IPS-18c (cell line): ENCODE data around the gene PEX14.
"Not testable (repeated sequence)": the region's sequence is repeated elsewhere in the genome, so short reads cannot be mapped to it uniquely, and the experiment has no call there.

Source experiments
- H3K4me3 ChIP-seq: 2 replicates; pipeline ENCODE4 v1.7.0; 2013; ENCODE audit warnings: low read depth, mild to moderate bottlenecking, low read length, moderate library complexity; ENCODE audit not compliant: insufficient read depth
- H3K9me3 ChIP-seq: one replicate; pipeline ENCODE4 v1.6.1; 2013; ENCODE audit warnings: mild to moderate bottlenecking, low read length, moderate library complexity; ENCODE audit not compliant: control insufficient read depth, insufficient read depth

Gene PEX14

DNA sequence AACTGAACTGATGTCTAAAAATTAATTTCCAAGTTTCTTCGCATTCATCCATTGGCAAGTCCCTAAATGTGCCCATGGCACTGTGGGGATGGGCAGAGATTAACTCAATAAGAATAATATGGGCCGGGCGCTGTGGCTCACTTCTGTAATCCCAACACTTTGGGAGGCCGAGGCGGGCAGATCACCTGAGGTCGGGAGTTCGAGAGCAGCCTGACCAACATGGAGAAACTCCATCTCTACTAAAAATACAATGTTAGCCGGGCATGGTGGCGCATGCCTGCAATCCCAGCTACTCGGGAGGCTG is 489 bp upstream of the PEX14 start:
- not testable (repeated sequence) for H3K9me3 ChIP-seq, H3K4me3 ChIP-seq

DNA sequence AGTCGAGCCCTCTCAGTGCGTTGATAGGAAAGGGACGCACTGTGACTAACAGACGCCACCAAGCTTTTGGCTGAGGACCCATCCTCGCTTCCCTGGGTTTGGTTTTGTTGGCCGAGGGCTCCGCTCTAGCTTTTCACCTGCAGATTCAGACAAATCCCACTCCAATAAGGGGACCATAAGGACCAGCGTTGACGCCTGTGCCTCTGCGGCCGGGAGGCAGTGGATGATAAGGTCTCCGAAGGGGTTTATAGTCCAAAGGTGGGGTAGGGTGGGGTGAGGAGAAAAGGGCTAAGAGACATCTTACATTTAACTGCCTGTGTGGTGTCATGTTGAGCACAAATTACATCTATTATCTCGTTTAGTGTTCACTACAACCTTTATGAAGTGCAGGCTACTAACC is 760 bp downstream of the PEX14 start:
- peak overlapping the region; percentile 65 for H3K4me3 ChIP-seq

DNA sequence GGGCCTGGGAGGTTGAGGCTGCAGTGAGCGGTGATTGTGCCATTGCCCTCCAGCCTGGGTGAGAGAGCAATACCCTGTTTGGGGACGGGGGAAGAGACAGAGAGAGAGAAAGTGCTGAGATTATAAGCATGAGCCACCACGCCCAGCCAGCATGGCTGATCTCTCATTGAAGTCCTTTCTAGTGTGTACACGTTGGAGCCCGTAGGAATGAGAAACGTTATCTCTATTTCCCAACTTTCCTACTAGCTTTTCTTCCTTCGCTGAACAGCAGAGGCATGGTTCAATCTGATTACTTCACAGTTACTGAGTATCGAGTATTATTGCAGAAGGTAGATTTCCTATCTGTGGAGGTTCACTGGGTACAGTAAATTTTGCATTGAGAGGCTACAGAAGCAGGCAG is 4.5 kb downstream of the PEX14 start:
- no peak overlapping the region for H3K4me3 ChIP-seq

More for the DNA sequence above, 760 bp downstream of the PEX14 start:
- no peaks in the 10 kb centered on the region for H3K9me3 ChIP-seq

DNA sequence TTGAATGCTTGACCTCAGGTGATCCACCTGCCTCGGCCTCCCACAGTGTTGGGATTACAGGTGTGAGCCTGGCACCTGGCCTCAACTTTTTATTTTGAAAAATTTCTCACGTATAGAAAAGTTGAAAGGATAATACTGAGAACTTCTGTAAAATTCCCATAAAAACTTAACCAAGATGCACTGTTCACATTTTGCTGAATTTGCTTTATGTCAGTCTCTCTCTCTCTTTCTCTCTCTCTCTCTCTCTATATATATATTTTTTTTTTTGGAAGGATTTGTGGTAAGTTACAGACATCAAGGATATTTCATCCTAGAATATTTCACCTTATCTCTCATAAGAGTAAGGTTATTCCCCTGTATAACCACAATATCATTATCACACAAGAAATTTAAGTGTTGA is 5.9 kb downstream of the PEX14 start:
- Histone ChIP-seq H3K4me3 (no peak overlapping the region), H3K9me3 (no peaks in the 10 kb centered on the region)

More for the DNA sequence above, 4.5 kb downstream of the PEX14 start:
- H3K9me3 ChIP-seq = no peaks in the 10 kb centered on the region

DNA sequence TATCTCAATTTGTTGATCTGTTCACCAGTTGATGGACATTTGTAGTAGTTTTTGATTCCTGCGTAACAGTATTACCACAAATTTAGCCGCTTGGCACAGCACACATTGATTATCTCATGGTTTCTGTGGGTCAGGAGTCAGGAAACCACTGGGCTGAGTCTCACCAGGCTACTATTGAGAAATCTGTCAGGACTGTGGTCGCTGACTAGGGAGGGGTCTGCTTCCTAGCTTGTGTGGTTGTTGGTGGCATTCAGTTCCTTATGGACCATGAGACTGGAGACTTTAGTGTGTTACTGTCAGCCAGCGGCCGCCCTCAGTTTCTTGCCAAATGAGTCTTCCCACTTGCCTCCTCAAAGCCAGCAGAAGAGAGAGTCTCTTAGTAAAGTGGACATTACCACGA is 9.8 kb downstream of the PEX14 start:
- Histone ChIP-seq H3K4me3 (no peak overlapping the region), H3K9me3 (no peaks in the 10 kb centered on the region)

DNA sequence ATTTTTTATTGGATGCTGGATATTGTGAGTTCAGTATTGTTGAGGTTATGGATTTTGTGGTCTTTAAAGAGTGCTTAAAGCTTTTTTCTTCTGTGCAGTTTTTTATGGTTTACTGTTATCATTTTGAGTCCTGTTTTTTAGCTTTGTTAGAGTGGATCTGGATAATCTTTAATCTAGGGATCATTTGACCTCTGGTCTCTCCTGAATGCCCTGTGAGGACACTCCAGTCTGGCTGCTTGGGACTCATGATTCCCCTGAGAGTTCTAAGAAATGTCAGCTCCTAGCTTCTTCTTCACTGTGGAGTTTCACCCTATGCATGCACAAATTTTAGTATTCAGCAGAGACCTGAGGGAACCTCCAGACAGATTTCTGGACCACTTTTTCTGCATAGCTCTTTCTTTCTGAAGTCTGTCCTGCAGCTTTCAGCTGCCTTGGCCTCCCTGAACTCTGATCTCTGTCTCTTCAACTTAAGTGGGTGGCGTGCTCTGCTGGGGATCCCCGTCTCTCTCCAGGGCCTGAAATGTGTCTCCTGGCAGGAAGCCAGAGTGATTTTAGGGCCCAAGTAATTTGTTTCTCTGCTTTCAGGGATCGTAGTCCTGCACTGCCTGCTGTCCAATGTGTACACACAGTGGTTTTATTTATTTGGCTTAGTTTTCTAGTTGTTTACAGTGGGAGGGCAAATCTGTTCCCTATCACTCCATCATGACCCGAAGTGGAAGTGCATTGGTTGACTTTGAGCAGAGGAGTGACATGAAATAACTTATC is 14.7 kb downstream of the PEX14 start:
- Histone ChIP-seq H3K9me3 (no peaks in the 10 kb centered on the region), H3K4me3 (no peak overlapping the region)

DNA sequence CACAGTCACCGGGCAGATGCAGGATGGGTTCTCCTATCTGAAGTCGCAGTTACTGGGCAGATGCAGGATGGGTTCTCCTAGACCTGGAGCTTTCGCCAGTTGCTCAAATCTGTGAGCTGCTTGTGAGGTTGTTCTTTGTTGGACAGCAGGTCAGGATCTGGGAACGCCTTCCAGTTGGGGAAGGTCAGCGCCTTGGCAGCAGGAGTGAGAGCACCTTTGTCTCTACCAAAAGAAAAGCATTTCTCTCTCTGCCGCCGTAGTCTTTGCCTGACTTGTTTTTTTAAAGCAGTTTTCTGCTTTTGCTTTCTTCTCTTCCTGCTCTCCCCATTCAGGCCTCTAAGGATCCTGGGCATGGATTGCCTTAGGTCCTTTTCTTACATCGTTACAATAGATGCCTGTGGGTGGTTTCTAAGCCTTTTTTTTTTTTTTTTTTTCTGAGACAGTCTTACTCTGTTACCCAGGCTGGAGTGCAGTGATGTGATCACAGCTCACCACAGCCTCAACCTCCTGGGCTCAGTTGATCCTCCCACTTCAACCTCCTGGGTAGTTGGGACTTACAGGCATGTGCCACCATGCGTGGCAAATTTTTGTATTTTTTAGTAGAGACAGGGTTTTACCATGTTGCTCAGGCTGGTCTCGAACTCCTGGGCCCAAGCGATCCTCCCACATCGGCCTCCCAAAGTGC is 15.7 kb downstream of the PEX14 start:
- H3K9me3 ChIP-seq = no peaks in the 10 kb centered on the region
- H3K4me3 ChIP-seq = no peak overlapping the region

DNA sequence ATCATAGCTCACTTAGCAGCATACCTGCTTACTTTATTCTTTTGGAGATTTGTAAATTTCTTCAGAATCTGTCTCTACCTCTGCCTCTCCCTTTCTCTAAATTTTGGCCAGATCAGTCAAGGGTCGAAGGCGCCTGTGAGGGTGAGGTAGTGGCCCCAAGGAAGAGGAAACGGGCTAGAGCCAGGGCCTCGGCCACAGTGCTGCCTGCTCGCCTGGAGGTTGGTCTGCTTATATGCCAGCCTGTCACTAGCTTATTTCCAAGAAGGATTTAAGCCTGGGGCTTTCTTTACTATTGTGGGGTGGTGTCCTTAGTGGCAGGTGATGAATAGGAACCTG is 19.6 kb downstream of the PEX14 start:
- Histone ChIP-seq H3K9me3 (no peaks in the 10 kb centered on the region), H3K4me3 (no peak overlapping the region)

DNA sequence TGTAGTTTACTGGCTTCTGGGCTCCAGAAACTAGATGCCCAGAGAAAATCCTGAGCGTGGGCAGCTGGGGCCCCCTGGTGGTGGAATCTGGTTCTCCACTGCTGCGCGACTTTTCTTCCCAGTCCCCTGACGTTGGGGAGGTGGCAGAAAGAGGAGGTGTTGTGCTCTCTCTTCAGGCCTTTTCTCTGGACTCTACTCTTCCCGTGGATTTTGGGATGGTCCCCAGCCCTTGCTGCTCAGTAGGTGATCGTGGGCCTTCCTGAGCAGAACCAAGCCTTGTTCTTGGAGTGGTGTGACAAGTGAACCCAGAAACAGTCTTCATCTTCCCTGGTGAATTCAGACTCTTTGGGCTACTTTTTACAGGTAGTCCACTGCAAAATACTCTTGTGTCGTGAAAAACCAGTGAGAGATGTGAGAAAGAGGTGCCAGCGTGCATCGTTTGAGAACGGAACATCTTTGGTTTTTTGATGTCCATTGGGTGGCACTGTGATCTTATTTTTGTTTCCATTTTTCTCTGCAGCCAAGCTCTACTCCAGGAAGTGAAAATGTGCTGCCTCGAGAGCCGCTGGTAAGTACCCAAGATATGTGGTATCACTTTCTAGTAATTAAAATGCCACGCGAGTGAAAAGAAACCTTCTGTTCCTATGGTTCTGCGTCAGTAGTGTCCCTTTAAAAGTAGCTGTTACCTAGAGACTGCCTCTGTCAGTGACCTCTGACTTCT is 20.2 kb downstream of the PEX14 start:
- H3K9me3 ChIP-seq = no peaks in the 10 kb centered on the region
- no peak overlapping the region for H3K4me3 ChIP-seq

DNA sequence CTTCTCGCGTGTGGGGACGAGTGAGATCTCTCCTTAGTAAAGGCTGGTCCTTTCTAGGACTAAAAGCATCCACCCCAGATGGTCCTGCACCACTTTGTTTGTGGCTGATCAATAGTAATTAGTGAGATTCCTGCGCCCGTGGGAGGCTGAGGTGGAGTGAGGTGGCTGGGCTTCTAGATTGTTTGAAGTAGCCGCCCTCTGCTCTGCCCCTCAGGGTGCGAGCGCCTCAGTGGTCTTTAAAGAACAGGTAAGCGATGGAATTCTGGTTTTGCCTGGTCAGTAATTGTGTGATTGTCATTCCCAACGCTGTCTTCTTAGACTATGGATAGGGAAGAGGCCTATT is 20.7 kb downstream of the PEX14 start:
- H3K4me3 ChIP-seq = no peak overlapping the region
- no peaks in the 10 kb centered on the region for H3K9me3 ChIP-seq

DNA sequence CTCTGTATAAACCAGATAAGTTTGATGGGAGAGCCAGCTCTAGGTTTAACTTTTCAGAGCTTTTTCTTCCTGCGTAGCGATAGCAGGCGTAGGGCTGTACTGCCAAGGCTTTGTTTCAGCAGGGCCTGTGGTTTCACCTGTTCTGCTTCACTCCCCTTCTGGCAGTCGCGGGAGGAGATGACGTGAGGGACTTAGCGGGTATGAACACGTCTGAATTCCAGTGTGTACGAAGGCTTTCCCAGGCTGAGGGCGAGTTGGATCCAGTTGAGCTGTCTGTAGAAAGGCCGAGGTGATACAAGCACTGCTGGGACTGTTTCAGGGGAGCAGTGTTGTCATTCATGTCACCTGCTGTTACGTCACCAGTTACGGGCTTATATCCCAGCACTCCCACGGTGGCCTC is 21.2 kb downstream of the PEX14 start:
- Histone ChIP-seq H3K9me3 (no peaks in the 10 kb centered on the region), H3K4me3 (no peak overlapping the region)

DNA sequence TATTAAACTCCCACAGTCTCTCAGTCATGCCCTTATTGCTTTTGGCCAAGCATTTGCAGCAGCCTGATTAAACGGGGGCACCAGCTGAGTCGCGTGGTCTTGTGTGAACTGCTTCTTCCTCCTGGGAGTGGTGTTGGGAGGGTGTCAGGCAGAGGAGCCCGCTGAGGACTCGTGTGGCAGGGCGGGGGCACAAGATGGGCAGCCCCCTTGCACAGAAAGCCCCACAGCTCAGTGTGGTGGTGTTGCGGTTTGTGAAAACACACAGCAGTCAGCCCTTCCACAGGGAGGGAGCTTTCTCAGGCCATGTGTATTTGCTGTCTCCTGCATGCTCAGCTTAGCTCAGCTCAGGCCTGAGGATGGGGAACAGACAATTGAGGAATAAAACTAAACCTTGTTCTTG is 22.4 kb downstream of the PEX14 start:
- no peaks in the 10 kb centered on the region for H3K9me3 ChIP-seq
- H3K4me3 ChIP-seq = no peak overlapping the region

DNA sequence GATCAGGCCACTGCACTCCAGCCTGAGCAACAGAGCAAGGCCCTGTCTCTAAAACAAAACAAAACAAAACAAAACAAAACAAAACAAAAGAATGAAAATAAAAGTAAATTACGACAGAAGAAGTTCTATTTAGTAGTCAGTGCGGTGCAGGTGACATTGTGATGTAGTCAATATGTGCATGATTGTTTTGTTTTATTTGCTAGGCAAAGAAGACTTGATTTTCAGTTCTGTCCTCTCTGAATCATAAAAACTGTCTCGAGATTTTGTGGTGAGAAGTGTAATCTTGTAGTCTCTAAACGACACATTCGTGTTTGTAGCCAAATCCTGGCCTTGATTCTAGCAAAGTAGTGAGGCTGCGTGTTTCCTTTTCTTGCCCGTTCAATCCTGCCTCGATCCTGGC is 23.5 kb downstream of the PEX14 start:
- Histone ChIP-seq H3K4me3 (no peak overlapping the region), H3K9me3 (no peaks in the 10 kb centered on the region)

DNA sequence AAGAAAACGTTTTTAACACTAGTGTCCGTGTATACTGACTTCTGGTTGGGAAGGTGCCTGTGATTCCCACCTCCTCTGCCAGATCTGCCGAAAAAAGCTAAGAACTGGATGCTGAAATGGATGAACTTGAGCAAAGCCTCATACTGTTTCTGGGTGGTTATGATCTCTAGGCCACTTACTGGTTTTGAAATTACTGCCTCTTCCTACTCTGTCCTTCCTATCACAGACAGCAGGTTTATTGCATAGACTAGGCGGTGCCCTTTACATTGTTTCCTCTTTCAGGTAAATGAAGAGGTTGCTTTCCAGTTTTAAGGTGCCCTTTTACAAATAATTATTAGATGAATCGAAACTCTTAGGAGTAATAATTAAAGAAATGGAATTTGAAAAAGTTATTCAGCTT is 27.5 kb downstream of the PEX14 start:
- no peaks in the 10 kb centered on the region for H3K9me3 ChIP-seq
- no peak overlapping the region for H3K4me3 ChIP-seq

DNA sequence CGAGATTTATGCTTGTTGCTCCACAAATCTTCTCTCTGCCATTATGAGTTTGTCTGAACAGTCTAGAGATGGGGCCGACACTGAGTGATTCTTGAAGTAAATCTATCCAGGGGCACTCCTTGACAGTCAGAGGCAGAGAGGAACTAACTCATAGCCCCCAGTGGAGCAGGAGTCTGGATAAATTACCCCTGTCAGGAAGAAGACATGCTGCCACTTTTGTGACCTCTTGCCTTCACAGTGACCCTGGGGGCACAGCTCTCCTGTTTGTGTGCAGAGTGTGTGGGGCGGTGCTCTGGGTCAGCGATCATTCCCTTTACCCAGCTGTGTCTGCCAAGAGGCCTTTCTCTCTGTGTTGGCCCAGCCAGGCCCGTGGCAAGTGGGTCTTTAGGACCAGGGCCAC is 29.5 kb downstream of the PEX14 start:
- Histone ChIP-seq H3K9me3 (no peaks in the 10 kb centered on the region), H3K4me3 (no peak overlapping the region)

DNA sequence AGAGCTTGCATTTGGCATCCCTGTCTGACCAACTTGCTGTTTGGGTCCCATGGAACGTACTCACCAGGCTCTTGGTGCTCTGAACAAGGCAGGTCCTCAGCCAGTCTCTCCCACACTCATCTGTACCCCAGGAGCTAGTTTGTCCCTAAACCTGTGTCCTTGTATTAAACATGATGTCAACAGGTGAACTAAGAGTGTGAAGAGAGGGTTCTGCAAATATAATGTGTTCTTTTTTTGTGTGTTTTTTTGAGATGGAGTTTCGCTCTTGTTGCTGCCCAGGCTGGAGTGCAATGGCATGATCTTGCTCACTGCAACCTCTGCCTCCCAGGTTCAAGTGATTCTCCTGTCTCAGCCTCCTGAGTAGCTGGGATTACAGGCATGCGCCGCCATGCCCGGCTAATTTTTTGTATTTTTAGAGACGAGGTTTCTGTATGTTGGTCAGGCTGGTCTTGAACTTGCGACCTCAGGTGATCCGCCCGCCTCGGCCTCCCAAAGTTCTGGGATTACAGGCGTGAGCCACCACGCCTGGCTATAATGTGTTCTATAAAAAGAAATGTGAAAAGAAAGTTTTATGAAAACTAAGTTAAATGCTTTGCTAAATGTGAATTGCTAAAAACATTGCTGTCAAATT is 31.4 kb downstream of the PEX14 start:
- H3K4me3 ChIP-seq = not testable (repeated sequence)

DNA sequence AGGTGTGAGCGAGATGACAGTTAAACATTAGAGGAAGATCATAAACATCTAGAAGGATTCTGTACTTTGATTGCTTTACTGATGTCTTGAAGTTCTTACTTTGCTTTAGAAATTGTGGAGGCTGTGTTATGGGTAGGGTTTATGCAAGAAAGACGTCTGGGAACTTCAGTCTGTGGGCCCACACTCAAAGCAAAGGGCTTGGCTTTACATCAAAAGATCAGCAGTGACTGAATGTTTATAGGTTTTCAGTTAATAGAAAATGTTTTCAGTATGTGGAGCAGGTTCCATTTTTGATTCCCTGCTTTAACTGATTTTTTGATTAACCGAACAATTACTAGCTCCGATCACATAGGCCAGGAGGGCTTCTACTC is 31.9 kb downstream of the PEX14 start:
- Histone ChIP-seq H3K4me3 (no peak overlapping the region), H3K9me3 (no peaks in the 10 kb centered on the region)

More for the DNA sequence above, 31.4 kb downstream of the PEX14 start:
- H3K9me3 ChIP-seq = not testable (repeated sequence)
